IMR-90 (cell line): ENCODE results near the gene ZNF768. TPM values are rescaled to one million over a fixed set of nuclear protein-coding genes. Genes with fewer than 3 reads are reported as not detected.

Experiments used
- ATAC-seq: fragments of 200-7000 bp; cut with Tn5 transposase; 2 replicates; pipeline ENCODE4 v1.9.1; 2020; ENCODE audit warnings: low read depth, mild to moderate bottlenecking, moderate library complexity
- BruUV-seq: library from RNA; stranded (reverse); fragments of 400-500 nt; replicated peaks from 2 replicates; lab custom pipeline; 2021; lab: Mats Ljungman, UMichigan
- CTCF ChIA-PET: fragments of 300-600 bp; formaldehyde crosslinking; extraction: SDS; loops from one replicate; lab custom pipeline; 2021; ENCODE audit warnings: antibody characterized with exemption; lab: Yijun Ruan, JAX
- POLR2A ChIA-PET: fragments of 300-600 bp; sonication (Branson Sonifier 250); formaldehyde crosslinking; loops from one replicate; lab custom pipeline; 2022; ENCODE audit warnings: antibody characterized with exemption; ENCODE audit not compliant: unreplicated experiment; lab: Charles Lee
- DNase-seq: peaks from one replicate; pipeline ENCODE4 v3.0.0; 2013
- H2AFZ ChIP-seq: replicated peaks from 2 replicates; pipeline ENCODE3; 2013; ENCODE audit warnings: low read length, mild to moderate bottlenecking; ENCODE audit not compliant: poor library complexity
- H2AK5ac ChIP-seq: 2 replicates; pipeline ENCODE4 v1.6.1; 2013; ENCODE audit warnings: low read depth, low read length, inconsistent platforms
- H2AK9ac ChIP-seq: replicated peaks from 2 replicates; pipeline ENCODE3; 2013; ENCODE audit warnings: mild to moderate bottlenecking, low read depth, low read length, moderate library complexity; ENCODE audit not compliant: poor library complexity
- H2BK120ac ChIP-seq: 2 replicates; pipeline ENCODE4 v1.6.1; 2013; ENCODE audit warnings: low read depth, low read length, inconsistent platforms
- H2BK15ac ChIP-seq: 3 replicates; pipeline ENCODE4 v1.6.1; 2013; ENCODE audit warnings: low read depth, low read length, inconsistent platforms
- H2BK20ac ChIP-seq: 2 replicates; pipeline ENCODE4 v1.6.1; 2013; ENCODE audit warnings: low read depth, mild to moderate bottlenecking, inconsistent platforms, low read length, moderate library complexity
- H2BK5ac ChIP-seq: 2 replicates; pipeline ENCODE4 v1.6.1; 2013; ENCODE audit warnings: mild to moderate bottlenecking, low read depth, low read length, inconsistent platforms; ENCODE audit not compliant: poor library complexity, severe bottlenecking
- H3K14ac ChIP-seq: replicated peaks from 2 replicates; pipeline ENCODE4 v1.6.1; 2013; ENCODE audit warnings: low read depth, low read length, inconsistent platforms
- H3K18ac ChIP-seq: 2 replicates; pipeline ENCODE4 v1.6.1; 2013; ENCODE audit warnings: low read depth, low read length, control low read depth
- H3K23ac ChIP-seq: 2 replicates; pipeline ENCODE4 v1.6.1; 2013; ENCODE audit warnings: low read depth, low read length, inconsistent platforms
- H3K27ac ChIP-seq: 2 replicates; pipeline ENCODE4 v1.5.1; 2013; ENCODE audit warnings: mild to moderate bottlenecking, control low read depth, low read length; ENCODE audit not compliant: insufficient read depth
- H3K27me3 ChIP-seq: 2 replicates; pipeline ENCODE4 v1.6.1; 2013; ENCODE audit warnings: low read length; ENCODE audit not compliant: control insufficient read depth, insufficient read depth
- H3K36me3 ChIP-seq: 2 replicates; pipeline ENCODE4 v1.6.1; 2013; ENCODE audit warnings: low read length, mixed read lengths; ENCODE audit not compliant: control insufficient read depth, insufficient read depth
- H3K4ac ChIP-seq: 2 replicates; pipeline ENCODE4 v1.6.1; 2013; ENCODE audit warnings: low read depth, low read length, inconsistent platforms
- H3K4me1 ChIP-seq: 2 replicates; pipeline ENCODE4 v1.6.1; 2013; ENCODE audit warnings: low read length, mixed read lengths; ENCODE audit not compliant: control insufficient read depth, insufficient read depth
- H3K4me2 ChIP-seq: 2 replicates; pipeline ENCODE4 v1.6.1; 2013; ENCODE audit warnings: low read depth, mild to moderate bottlenecking, control low read depth, low read length, moderate library complexity
- H3K4me3 ChIP-seq: 2 replicates; pipeline ENCODE4 v1.5.1; 2013; ENCODE audit warnings: low read depth, mild to moderate bottlenecking, control low read depth, low read length, moderate library complexity; ENCODE audit not compliant: insufficient read depth
- H3K56ac ChIP-seq: 2 replicates; pipeline ENCODE4 v1.6.1; 2013; ENCODE audit warnings: low read length, inconsistent platforms; ENCODE audit not compliant: insufficient read depth; ENCODE audit errors: extremely low read depth
- H3K79me1 ChIP-seq, 2 experiments: 2 replicates each; pipeline ENCODE4 v1.6.1; 2013; ENCODE audit warnings: low read length in 2 of 2, inconsistent platforms in 1 of 2, low read depth in 1 of 2
- H3K9ac ChIP-seq: 2 replicates; pipeline ENCODE4 v1.6.1; 2013; ENCODE audit warnings: low read depth, low read length, control low read depth
- H3K9me1 ChIP-seq: 2 replicates; pipeline ENCODE4 v1.6.1; 2013; ENCODE audit warnings: low read length, inconsistent platforms; ENCODE audit not compliant: insufficient read depth
- H3K9me3 ChIP-seq: 2 replicates; pipeline ENCODE4 v1.6.1; 2013; ENCODE audit warnings: low read length; ENCODE audit not compliant: control insufficient read depth, insufficient read depth
- H4K20me1 ChIP-seq: 2 replicates; pipeline ENCODE4 v1.6.1; 2013; ENCODE audit warnings: low read length, inconsistent platforms; ENCODE audit not compliant: insufficient read depth
- H4K5ac ChIP-seq: 2 replicates; pipeline ENCODE4 v1.6.1; 2013; ENCODE audit warnings: mild to moderate bottlenecking, low read depth, low read length, control low read depth
- H4K8ac ChIP-seq, 2 experiments: 2 replicates each; pipeline ENCODE4 v1.6.1; 2013; ENCODE audit warnings: low read depth in 2 of 2, low read length in 2 of 2, control low read depth in 1 of 2, inconsistent platforms in 1 of 2
- H4K91ac ChIP-seq: 2 replicates; pipeline ENCODE4 v1.6.1; 2013; ENCODE audit warnings: low read depth, low read length, inconsistent platforms; ENCODE audit not compliant: insufficient read depth
- BHLHE40 ChIP-seq: fragments of 150-350 bp; IDR thresholded peaks from 2 replicates; pipeline ENCODE4 v1.6.1; 2016; ENCODE audit warnings: mild to moderate bottlenecking, low read depth, low read length
- CHD1 ChIP-seq: IDR thresholded peaks from 2 replicates; pipeline ENCODE4 v1.6.1; 2012; ENCODE audit warnings: low read depth, low read length, improper control_type of control experiment
- FOS ChIP-seq: fragments of 150-350 bp; IDR thresholded peaks from 2 replicates; pipeline ENCODE4 v1.6.1; 2016; ENCODE audit warnings: low read depth, low read length
- MAFK ChIP-seq: IDR thresholded peaks from 2 replicates; pipeline ENCODE4 v1.6.1; 2012; ENCODE audit warnings: low read depth, low read length, improper control_type of control experiment
- MAZ ChIP-seq: IDR thresholded peaks from 2 replicates; pipeline ENCODE4 v1.6.1; 2012; ENCODE audit warnings: low read depth, mild to moderate bottlenecking, low read length, improper control_type of control experiment, moderate library complexity, borderline replicate concordance
- MXI1 ChIP-seq: IDR thresholded peaks from 2 replicates; pipeline ENCODE4 v1.6.1; 2012; ENCODE audit warnings: low read depth, mild to moderate bottlenecking, low read length, moderate library complexity, borderline replicate concordance
- NFE2L2 ChIP-seq: fragments of 150-350 bp; IDR thresholded peaks from 2 replicates; pipeline ENCODE4 v1.6.1; 2016; ENCODE audit warnings: low read depth, mild to moderate bottlenecking, low read length
- POLR2A ChIP-seq: IDR thresholded peaks from 2 replicates; pipeline ENCODE4 v1.6.1; 2012; ENCODE audit warnings: mild to moderate bottlenecking, low read depth, low read length
- RAD21 ChIP-seq: IDR thresholded peaks from 2 replicates; pipeline ENCODE4 v1.6.1; 2012; ENCODE audit warnings: low read length, improper control_type of control experiment
- RCOR1 ChIP-seq: IDR thresholded peaks from 2 replicates; pipeline ENCODE4 v1.6.1; 2012; ENCODE audit warnings: mild to moderate bottlenecking, low read length, improper control_type of control experiment; ENCODE audit not compliant: insufficient replicate concordance
- RFX5 ChIP-seq: IDR thresholded peaks from 2 replicates; pipeline ENCODE4 v1.8.0; 2012; ENCODE audit warnings: low read depth, mild to moderate bottlenecking, low read length, moderate library complexity
- SMC3 ChIP-seq: fragments of 150-350 bp; IDR thresholded peaks from 2 replicates; pipeline ENCODE4 v1.6.1; 2016; ENCODE audit warnings: low read depth, mild to moderate bottlenecking, antibody characterized with exemption, low read length, moderate library complexity
- WGBS, 2 experiments: methylation state at CpG; one replicate each; pipeline versions ENCODE4 v1.1.5 to v1.1.7; 2013; ENCODE audit warnings: missing lambda C conversion rate in 2 of 2; ENCODE audit not compliant: insufficient read length in 1 of 2; ENCODE audit errors: extremely low coverage in 2 of 2; 5-methylcytosine and 5-hydroxymethylcytosine counted together
- dilution Hi-C: fragments of 300-500 bp; cut with HindIII; formaldehyde crosslinking; loops from one replicate; pipeline ENCODE4 v1.14.3; 2018; ENCODE audit warnings: low sequenced_read_pairs; ENCODE audit not compliant: unreplicated experiment
- in situ Hi-C: fragments of 300-500 bp; cut with MboI; formaldehyde crosslinking; loops from 3 replicates; pipeline ENCODE4 v1.14.3; 2019; ENCODE audit warnings: low sequenced_read_pairs, inconsistent platforms, mixed read lengths
- intact Hi-C: fragments of 100-400 bp; cut with micrococcal nuclease; formaldehyde crosslinking; loops from 2 replicates; pipeline ENCODE4 v1.10.0; 2022
- polyA plus RNA-seq, 3 experiments: library from polyadenylated mRNA; depleted of rRNA; stranded (reverse); fragments of >200 nt; gene quantifications; 2 replicates each; pipeline ENCODE4 v1.2.3, GENCODE V29; 2012; ENCODE audit warnings: low replicate concordance in 1 of 3
- total RNA-seq: library from RNA; depleted of rRNA; stranded (reverse); fragments of >200 nt; gene quantifications from 2 replicates; pipeline ENCODE4 v1.2.3, GENCODE V29; 2012
- TF ChIP-seq, protein P1 (sequence below): fragments of 150-350 bp; IDR thresholded peaks from 2 replicates; pipeline ENCODE4 v1.6.1; 2016; ENCODE audit warnings: low read depth, mild to moderate bottlenecking, low read length, moderate library complexity, borderline replicate concordance
- TF ChIP-seq, protein P2 (sequence below): conservative IDR thresholded peaks from 2 replicates; pipeline ENCODE4 v1.5.1; 2012; ENCODE audit warnings: mild to moderate bottlenecking, low read depth, low read length, improper control_type of control experiment

Gene ZNF768
- total and polyA plus RNA-seq, 2 of the 4 experiments (the other 2 are of a cell fraction), result 9.3 to 22.1 TPM

DNA sequence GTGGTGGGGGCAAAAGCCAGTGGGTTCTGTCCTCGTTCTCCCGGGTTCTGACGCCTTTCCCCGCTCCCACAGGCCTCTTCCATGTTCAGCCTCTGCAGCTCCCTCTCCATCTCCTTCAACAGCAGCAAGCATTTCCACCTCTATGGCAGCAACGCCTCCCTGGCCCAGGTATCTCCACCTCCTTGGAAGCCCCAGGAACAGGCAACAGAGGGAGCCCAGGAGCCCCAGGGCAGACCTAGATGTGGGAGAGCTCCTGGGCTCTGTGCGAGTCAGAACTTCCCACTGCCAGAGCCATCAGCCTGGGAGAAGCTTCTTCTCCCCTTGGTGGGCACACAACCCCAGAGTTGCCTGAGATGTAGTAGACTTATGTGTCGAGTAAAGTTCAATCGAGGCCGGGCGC, 7.8 kb downstream of the ZNF768 start:
- intact Hi-C loops, result no loop called here
- H3K27me3 ChIP-seq, result peaks cover 21% of the 10 kb centered on the region; the same call in 1 of the 2 replicates
- ChIA-PET CTCF (no interaction called here), POLR2A (no interaction called here)
- no peak overlapping the region for H3K4me2 ChIP-seq
- H4K20me1 ChIP-seq, result no peaks in the 10 kb centered on the region
- no peak overlapping the region for H3K27ac ChIP-seq
- ATAC-seq, result no peak
- H3K9me3 ChIP-seq, result no peaks in the 10 kb centered on the region
- WGBS, 2 experiments, result no CpG with 5 or more reads among the region's 10 CpGs
- no peak overlapping the region for H3K56ac ChIP-seq
- TF ChIP-seq, protein P1, sequence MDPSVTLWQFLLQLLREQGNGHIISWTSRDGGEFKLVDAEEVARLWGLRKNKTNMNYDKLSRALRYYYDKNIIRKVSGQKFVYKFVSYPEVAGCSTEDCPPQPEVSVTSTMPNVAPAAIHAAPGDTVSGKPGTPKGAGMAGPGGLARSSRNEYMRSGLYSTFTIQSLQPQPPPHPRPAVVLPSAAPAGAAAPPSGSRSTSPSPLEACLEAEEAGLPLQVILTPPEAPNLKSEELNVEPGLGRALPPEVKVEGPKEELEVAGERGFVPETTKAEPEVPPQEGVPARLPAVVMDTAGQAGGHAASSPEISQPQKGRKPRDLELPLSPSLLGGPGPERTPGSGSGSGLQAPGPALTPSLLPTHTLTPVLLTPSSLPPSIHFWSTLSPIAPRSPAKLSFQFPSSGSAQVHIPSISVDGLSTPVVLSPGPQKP, result no peak
- TF ChIP-seq NFE2L2 (no peak), MXI1 (no peak), SMC3 (no peak), RAD21 (no peak), RFX5 (no peak), MAFK (no peak), MAZ (no peak), POLR2A (no peak), BHLHE40 (no peak), FOS (no peak), RCOR1 (no peak), CHD1 (no peak)
- TF ChIP-seq, protein P2, sequence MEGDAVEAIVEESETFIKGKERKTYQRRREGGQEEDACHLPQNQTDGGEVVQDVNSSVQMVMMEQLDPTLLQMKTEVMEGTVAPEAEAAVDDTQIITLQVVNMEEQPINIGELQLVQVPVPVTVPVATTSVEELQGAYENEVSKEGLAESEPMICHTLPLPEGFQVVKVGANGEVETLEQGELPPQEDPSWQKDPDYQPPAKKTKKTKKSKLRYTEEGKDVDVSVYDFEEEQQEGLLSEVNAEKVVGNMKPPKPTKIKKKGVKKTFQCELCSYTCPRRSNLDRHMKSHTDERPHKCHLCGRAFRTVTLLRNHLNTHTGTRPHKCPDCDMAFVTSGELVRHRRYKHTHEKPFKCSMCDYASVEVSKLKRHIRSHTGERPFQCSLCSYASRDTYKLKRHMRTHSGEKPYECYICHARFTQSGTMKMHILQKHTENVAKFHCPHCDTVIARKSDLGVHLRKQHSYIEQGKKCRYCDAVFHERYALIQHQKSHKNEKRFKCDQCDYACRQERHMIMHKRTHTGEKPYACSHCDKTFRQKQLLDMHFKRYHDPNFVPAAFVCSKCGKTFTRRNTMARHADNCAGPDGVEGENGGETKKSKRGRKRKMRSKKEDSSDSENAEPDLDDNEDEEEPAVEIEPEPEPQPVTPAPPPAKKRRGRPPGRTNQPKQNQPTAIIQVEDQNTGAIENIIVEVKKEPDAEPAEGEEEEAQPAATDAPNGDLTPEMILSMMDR, result no peak
- peak overlapping the region; percentile 28 for H2AK9ac ChIP-seq
- H2BK120ac ChIP-seq, result no peak overlapping the region
- no peaks in the 10 kb centered on the region for H3K9me1 ChIP-seq
- no peak overlapping the region for H3K9ac ChIP-seq
- DNase-seq, result no peak
- BruUV-seq, result no TSS peak
- H3K23ac ChIP-seq, result no peak overlapping the region
- no peak overlapping the region for H3K4me3 ChIP-seq
- in situ Hi-C loops, result no loop called here
- H4K5ac ChIP-seq, result no peak overlapping the region
- no peak overlapping the region for H3K14ac ChIP-seq
- H2AK5ac ChIP-seq, result no peak overlapping the region
- no peak overlapping the region for H4K91ac ChIP-seq
- no peaks in the 10 kb centered on the region for H3K79me1 ChIP-seq
- no peak overlapping the region for H2AFZ ChIP-seq
- H3K18ac ChIP-seq, result no peak overlapping the region
- H3K4ac ChIP-seq, result no peak overlapping the region
- H3K36me3 ChIP-seq, result no peaks in the 10 kb centered on the region
- H4K8ac ChIP-seq, result no peak overlapping the region
- no peak overlapping the region for H2BK15ac ChIP-seq
- no peak overlapping the region for H2BK20ac ChIP-seq
- H2BK5ac ChIP-seq, result no peak overlapping the region
- dilution Hi-C loops, result no loop called here
- no peaks in the 10 kb centered on the region for H3K4me1 ChIP-seq
